K562 (cell line): Measurements from ENCODE around the gene FAM83G. TPM values are rescaled to one million over a fixed set of nuclear protein-coding genes. Genes with fewer than 3 reads are reported as not detected.

Experiments
- BMI1 ChIP-seq: fragments of 150-350 bp; IDR thresholded peaks from 2 replicates; pipeline ENCODE4 v1.6.1; 2014; ENCODE audit warnings: low read length
- CBX3 ChIP-seq, 2 experiments: IDR thresholded peaks; 1 replicate in 1 of 2; 2 replicates in 1 of 2; pipeline ENCODE4 v1.6.1; 2012; ENCODE audit warnings: inconsistent platforms in 2 of 2, low read length in 2 of 2, borderline replicate concordance in 1 of 2, control low read depth in 1 of 2
- EP300 ChIP-seq: IDR thresholded peaks from 2 replicates; pipeline ENCODE4 v1.6.1; 2012; ENCODE audit warnings: low read length, improper control_type of control experiment
- ILF3 ChIP-seq: fragments of 450-650 bp; IDR thresholded peaks from 2 replicates; pipeline ENCODE4 v1.6.1; 2018; ENCODE audit warnings: antibody characterized with exemption, mild to moderate bottlenecking, moderate library complexity, borderline replicate concordance
- KDM5B ChIP-seq: fragments of 200-600 bp; sonication (generic); IDR thresholded peaks from 2 replicates; pipeline ENCODE4 v1.6.1; 2012; ENCODE audit warnings: low read depth, mild to moderate bottlenecking, moderate library complexity, low read length, control low read depth, inconsistent platforms; ENCODE audit not compliant: insufficient replicate concordance
- MGA ChIP-seq: fragments of 450-650 bp; IDR thresholded peaks from 2 replicates; pipeline ENCODE4 v1.6.1; 2016; ENCODE audit warnings: mild to moderate bottlenecking, moderate library complexity
- NEUROD1 ChIP-seq: fragments of 150-350 bp; IDR thresholded peaks from 2 replicates; pipeline ENCODE4 v1.6.1; 2014; ENCODE audit warnings: borderline replicate concordance, low read length, low read depth; ENCODE audit not compliant: partially characterized antibody
- RB1 ChIP-seq: fragments of 450-650 bp; IDR thresholded peaks from 2 replicates; pipeline ENCODE4 v1.6.1; 2017; ENCODE audit warnings: low read depth, mild to moderate bottlenecking
- polyA plus RNA-seq, 8 experiments: library from polyadenylated mRNA; depleted of rRNA in 4 of 8; stranded (reverse) in 5 of 8; unstranded in 3 of 8; fragments of >200 nt; fragmentation: Nextera tagmentation in 2 of 8; fragmentation: Illumina TruSeq in 1 of 8; extraction: Ambion mirVana in 2 of 8; extraction: Trizol in 1 of 8; gene quantifications; 2 replicates each; pipeline versions ENCODE4 v1.2.1 to v1.2.3, GENCODE V29; 2011 to 2014; ENCODE audit warnings: inconsistent platforms in 1 of 8, missing spikeins in 1 of 8
- total RNA-seq, 7 experiments: library from RNA; depleted of rRNA in 6 of 7; stranded (reverse); fragments of >200 nt in 6 of 7; fragmentation: Illumina TruSeq in 2 of 7; extraction: Trizol in 2 of 7; gene quantifications; 2 replicates each; pipeline versions ENCODE4 v1.2.1 to v1.2.3, GENCODE V29; 2011 to 2021; ENCODE audit warnings: low replicate concordance in 1 of 7

FAM83G gene
- total and polyA plus RNA-seq, 9 of the 15 experiments (the other 6 are each of a cell fraction or from before 2014, with no cell fraction given), result 0.04 to 10.3 (median 4.5) TPM; not detected in 1

GRCh38 chr17:18980682-18981334, 23.8 kb downstream of the FAM83G start (continued):
- TF ChIP-seq MGA, result no peak
- TF ChIP-seq KDM5B, result no peak
- TF ChIP-seq RB1, result no peak
- TF ChIP-seq BMI1, result no peak
- TF ChIP-seq EP300, result no peak
- no peak for TF ChIP-seq NEUROD1
- no peak for TF ChIP-seq ILF3
- no peak for TF ChIP-seq CBX3 (IDR thresholded peaks at IDR 0.05; ENCODE audit: borderline replicate concordance in 1 of 2, low read length in 2 of 2)
- TF ChIP-seq, all 486 proteins: peak for 0
